Fibroblast of mammary gland (primary cell): ENCODE measurements around the gene DNAH1.

ENCODE experiments used
- DNase-seq: peaks from one replicate; pipeline ENCODE4 v3.0.0-alpha.2; 2010; ENCODE audit warnings: low read depth
- H3K4me3 ChIP-seq: 2 replicates; pipeline ENCODE4 v1.5.1; 2011; ENCODE audit warnings: low read depth, mild to moderate bottlenecking, low read length, moderate library complexity; ENCODE audit not compliant: control insufficient read depth
- CTCF ChIP-seq: conservative IDR thresholded peaks from 2 replicates; pipeline ENCODE4 v1.5.1; 2011; ENCODE audit warnings: low read depth, low read length, inconsistent platforms; ENCODE audit not compliant: control insufficient read depth, insufficient read depth

The DNAH1 gene

GRCh38 chr3:52349131-52349530, 33.0 kb downstream of the DNAH1 start:
- TF ChIP-seq CTCF = no peak
- no peak overlapping the region for H3K4me3 ChIP-seq
- DNase-seq = no peak

GRCh38 chr3:52349611-52350395, 33.7 kb downstream of the DNAH1 start:
- no peak overlapping the region for H3K4me3 ChIP-seq
- TF ChIP-seq CTCF = no peak

GRCh38 chr3:52350416-52350815, 34.3 kb downstream of the DNAH1 start:
- no peak for TF ChIP-seq CTCF
- no peak for DNase-seq
- no peak overlapping the region for H3K4me3 ChIP-seq

More at GRCh38 chr3:52349611-52350395, 33.7 kb downstream of the DNAH1 start:
- DNase-seq = no peak

- no peak for DNase-seq
- no peak for TF ChIP-seq CTCF
- H3K4me3 ChIP-seq = no peak overlapping the region
Observed at GRCh38 chr3:52350981-52351761, 35.1 kb downstream of the DNAH1 start.

- no peak for TF ChIP-seq CTCF
- no peak for DNase-seq
- no peak overlapping the region for H3K4me3 ChIP-seq
Observed at GRCh38 chr3:52351762-52352368, 35.7 kb downstream of the DNAH1 start.

- DNase-seq = no peak
Observed at GRCh38 chr3:52352566-52352965, 36.4 kb downstream of the DNAH1 start.

More at GRCh38 chr3:52352566-52352965, 36.4 kb downstream of the DNAH1 start:
- no peak for TF ChIP-seq CTCF
- no peak overlapping the region for H3K4me3 ChIP-seq
